Cardiac fibroblast (primary cell): ENCODE measurements around the gene SLC35E4.

ENCODE experiments used
- DNase-seq, 2 donors: peaks; one replicate each; pipeline versions ENCODE4 v3.0.0 to v3.0.0-alpha.2; 2010; ENCODE audit warnings: low read depth in 2 of 2
- H3K4me3 ChIP-seq, 2 donors: replicated peaks in 1 of 2; 1 replicate in 1 of 2; 2 replicates in 1 of 2; pipeline ENCODE4 v1.5.1; 2011; ENCODE audit warnings: low read depth in 2 of 2, low read length in 2 of 2, mild to moderate bottlenecking in 2 of 2, moderate library complexity in 1 of 2
- TF ChIP-seq, protein P1 (sequence below): IDR thresholded peaks from one replicate; pipeline ENCODE4 v1.5.1; 2011; ENCODE audit warnings: low read depth, mild to moderate bottlenecking, low read length, inconsistent platforms

The SLC35E4 gene

DNA sequence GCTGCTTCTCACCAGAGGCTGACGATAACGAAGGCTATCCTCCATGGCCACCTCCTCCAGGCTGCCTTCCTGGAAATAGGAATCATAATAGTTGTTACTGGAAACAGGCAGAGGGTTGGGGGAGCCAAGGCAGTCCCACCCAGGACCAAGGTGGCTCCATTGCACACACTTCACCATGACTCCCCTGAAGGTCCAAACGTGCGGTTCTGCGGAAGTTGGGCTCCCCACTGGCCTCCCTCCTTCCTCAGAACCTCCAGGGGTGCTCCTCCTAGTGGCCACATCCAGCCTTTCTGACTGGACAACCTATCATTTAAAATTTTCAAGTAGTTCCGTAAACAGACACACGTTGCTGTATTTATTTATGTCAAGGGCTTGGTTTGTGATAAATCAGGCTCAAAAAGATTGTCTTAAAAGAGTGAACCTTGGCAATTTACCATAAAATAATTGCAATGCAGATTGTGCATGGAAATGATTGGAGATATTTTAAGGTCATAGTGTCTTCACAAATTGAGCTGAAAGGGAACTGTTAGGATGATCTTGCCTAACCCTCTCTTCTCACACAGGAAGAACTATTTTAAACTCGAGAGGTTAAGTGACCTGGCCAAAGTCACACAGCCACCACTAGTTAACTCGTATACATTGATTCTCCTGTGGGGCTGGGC is 30.0 kb upstream of the SLC35E4 start:
- H3K4me3 ChIP-seq: peak overlapping the region in 1 of 2 donors; percentile 64
- peak; percentile 63 to 71 for DNase-seq

DNA sequence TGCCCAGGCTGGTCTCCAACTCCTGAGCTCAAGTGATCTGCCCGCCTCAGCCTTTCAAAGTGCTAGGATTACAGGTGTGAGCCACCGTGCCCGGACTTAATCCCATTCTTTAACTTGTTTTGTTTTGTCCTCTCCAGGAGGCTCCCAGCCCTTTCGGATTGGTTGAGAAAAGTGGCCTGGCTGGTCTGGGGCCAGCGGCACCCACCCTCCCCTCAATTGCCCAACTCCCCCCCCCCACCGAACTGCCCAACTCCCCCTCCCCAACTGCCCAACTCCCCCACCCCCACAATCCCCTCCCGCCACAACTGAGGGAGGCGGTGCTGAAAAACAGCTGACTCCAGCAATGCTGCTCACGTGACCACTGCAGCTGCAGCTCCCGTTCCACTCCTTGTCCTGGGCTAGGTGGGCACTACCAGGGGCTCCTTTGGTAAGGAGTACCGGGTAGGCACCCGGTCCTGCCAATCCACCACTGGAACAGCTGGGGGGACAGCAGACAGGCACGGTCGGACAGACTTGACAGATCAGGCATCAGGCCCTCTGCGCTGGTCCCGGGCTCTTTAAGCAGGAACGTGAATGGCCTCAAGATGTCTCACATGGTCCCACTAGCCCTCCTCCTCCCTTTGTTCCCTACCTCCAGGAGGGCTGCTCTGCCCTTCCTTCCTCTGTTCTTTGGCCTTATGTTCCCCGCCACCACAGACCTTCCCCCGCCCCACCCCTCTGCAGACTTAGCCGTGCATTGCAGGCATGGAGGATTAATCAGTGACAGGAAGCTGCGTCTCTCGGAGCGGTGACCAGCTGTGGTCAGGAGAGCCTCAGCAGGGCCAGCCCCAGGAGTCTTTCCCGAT is 28.9 kb upstream of the SLC35E4 start, which contains the start of gene TCN2:
TSS of gene TCN2 (plus strand) at position 720 of the 845 bp plus-strand sequence. CDS start 158 bp downstream, outside the sequence.
- H3K4me3 ChIP-seq: peak within 1 kb of the TSS; percentile 55 to 64
- peak; percentile 84 to 89 for DNase-seq
- TF ChIP-seq, protein P1, sequence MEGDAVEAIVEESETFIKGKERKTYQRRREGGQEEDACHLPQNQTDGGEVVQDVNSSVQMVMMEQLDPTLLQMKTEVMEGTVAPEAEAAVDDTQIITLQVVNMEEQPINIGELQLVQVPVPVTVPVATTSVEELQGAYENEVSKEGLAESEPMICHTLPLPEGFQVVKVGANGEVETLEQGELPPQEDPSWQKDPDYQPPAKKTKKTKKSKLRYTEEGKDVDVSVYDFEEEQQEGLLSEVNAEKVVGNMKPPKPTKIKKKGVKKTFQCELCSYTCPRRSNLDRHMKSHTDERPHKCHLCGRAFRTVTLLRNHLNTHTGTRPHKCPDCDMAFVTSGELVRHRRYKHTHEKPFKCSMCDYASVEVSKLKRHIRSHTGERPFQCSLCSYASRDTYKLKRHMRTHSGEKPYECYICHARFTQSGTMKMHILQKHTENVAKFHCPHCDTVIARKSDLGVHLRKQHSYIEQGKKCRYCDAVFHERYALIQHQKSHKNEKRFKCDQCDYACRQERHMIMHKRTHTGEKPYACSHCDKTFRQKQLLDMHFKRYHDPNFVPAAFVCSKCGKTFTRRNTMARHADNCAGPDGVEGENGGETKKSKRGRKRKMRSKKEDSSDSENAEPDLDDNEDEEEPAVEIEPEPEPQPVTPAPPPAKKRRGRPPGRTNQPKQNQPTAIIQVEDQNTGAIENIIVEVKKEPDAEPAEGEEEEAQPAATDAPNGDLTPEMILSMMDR: no peak

More for the DNA sequence above, 30.0 kb upstream of the SLC35E4 start:
- TF ChIP-seq, protein P1: peak; percentile 78

DNA sequence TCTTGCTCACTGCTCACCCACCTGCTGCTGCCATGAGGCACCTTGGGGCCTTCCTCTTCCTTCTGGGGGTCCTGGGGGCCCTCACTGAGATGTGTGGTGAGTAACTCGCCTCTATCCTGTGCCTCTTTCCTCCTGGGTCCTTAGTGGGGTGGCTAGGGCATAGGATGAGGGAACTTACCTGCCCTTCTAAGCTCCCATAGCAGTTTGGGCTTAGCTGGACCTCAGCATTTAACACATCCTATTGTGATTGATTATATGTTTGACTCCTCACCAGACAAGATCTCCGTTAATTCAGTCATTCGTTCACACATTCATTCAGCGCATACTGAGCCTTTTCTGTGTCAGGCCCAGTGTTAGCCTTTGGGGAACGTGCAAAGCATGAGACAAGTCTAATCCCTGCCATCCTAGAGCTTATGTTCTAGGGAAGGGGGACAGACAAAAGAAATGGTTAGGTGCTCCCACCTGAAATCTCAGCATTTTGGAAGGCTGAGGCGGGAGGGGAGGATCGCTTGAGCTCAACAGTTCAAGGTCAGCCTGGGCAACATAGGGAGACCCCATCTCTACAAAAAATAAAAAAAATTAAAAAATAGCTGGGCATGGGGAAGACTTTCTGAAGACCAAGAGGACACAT is 28.2 kb upstream of the SLC35E4 start:
- DNase-seq: no peak
- TF ChIP-seq, protein P1: no peak
- H3K4me3 ChIP-seq: peak overlapping the region; percentile 55 to 64

DNA sequence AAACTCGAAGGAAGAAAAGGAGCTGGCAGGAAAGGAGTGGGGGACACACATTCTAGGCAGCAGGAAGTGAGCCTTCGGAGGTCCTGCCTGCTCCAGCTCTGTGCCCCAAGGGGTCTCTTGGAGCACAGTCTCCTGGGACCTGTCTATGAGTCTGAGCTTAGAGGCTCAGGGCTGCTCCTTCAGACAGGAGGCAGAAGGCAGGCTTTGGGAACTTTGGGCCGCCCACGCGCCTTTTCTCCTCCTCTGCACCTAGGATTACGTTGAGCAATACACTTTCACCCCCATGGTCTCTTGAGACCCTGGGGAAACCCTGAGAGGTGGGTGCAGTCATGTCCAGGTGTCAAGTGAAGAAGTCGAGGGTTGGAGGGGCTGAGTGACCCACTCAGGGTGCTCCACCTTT is 27.6 kb upstream of the SLC35E4 start:
- no peak overlapping the region for H3K4me3 ChIP-seq
- TF ChIP-seq, protein P1: no peak
- DNase-seq: no peak

DNA sequence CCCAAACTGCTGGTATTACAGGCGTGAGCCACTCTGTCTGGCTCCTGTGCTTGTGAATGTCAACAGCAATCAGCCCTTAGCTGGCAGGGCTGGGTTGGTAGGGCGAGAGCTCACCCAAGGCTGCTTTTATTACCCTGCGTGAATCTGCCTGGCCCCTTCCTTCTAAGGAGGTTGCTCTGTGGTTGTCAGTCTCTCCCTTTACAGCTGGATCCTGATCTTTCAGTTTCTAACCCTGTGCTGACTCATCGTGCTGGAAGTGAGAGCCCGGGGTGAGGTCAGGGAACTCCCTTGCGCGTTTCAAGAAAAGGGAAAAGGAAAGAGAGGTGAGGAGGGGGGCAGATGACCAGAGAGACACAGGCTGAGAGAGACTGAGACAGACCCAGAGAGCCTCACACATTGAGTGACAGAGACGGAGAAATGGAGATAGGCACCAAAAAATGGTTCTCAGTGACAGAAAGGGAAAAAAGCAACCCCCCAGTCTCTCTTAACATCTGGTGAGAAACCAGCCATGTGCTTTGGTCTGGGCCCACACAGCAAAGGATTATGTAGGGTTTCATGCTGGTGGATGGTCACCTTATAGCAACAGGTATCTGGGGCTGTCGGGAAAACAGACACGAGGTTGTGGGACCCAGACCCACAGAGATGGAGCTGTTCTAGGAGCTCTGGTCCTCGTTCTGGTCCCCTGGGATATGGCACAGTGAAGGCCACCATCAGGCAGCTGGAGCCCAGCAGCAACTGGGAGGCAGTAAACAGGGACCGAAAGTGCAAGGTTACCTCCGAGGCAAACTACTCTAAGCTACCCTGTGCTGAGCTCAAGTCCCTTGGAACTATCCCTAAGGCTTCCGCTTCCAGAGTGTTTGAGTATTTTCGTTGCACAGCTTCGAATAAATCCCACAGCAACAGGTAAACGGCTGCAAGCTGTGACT is 26.1 kb upstream of the SLC35E4 start:
- DNase-seq: peak; percentile 78 to 83
- H3K4me3 ChIP-seq: no peak overlapping the region
- TF ChIP-seq, protein P1: no peak

DNA sequence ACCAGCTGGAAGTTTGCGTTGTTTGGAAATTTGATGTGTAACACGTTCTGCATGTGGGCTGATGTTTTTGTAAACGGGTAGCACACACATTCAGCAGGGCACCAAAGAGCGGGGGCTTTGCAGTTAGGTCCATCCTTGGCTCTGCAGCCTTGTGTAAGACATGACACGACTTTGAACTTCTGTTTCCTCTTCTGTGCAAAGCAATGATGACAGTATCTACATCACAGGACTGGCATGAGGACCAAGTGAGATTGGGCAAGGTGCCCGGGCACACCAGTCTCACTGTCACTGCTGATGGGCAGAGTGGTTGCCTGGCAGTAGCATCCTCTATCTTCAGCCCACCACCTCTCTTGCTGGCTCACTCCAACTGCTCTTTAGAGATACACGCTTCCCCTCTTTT is 25.3 kb upstream of the SLC35E4 start:
- H3K4me3 ChIP-seq: no peak overlapping the region
- no peak for DNase-seq
- TF ChIP-seq, protein P1: no peak
